WTC11 (cell line): ENCODE results near the gene PTPRN2. TPM values are rescaled to one million over a fixed set of nuclear protein-coding genes. Genes with fewer than 3 reads are reported as not detected.

Experiments
- ATAC-seq: fragments of 200-7000 bp; cut with Tn5 transposase; 2 replicates; pipeline ENCODE4 v1.10.0; 2021; ENCODE audit warnings: mild to moderate bottlenecking, moderate library complexity
- CTCF ChIA-PET: fragments of 300-600 bp; sonication (Branson Sonifier 250); formaldehyde crosslinking; loops from one replicate; lab custom pipeline; 2021; ENCODE audit warnings: antibody characterized with exemption; lab: Charles Lee
- POLR2A ChIA-PET: fragments of 350-600 bp; sonication (Branson Sonifier 250); formaldehyde crosslinking; loops from one replicate; lab custom pipeline; 2021; ENCODE audit warnings: antibody characterized with exemption; lab: Charles Lee
- DNase-seq: peaks from one replicate; pipeline ENCODE4 v3.0.0; 2021; ENCODE audit warnings: low spot score
- H3K27ac Mint-ChIP-seq: 2 replicates; pipeline ENCODE4 v1.8.0; 2021; ENCODE audit warnings: mixed read lengths
- H3K27me3 Mint-ChIP-seq: 2 replicates; pipeline ENCODE4 v1.8.0; 2021; ENCODE audit warnings: low read depth, mild to moderate bottlenecking, moderate library complexity, mixed read lengths
- H3K36me3 Mint-ChIP-seq: 2 replicates; pipeline ENCODE4 v1.8.0; 2021; ENCODE audit warnings: mixed read lengths
- H3K4me1 Mint-ChIP-seq: 2 replicates; pipeline ENCODE4 v1.8.0; 2022; ENCODE audit warnings: mixed read lengths
- H3K4me3 Mint-ChIP-seq: 2 replicates; pipeline ENCODE4 v1.8.0; 2021; ENCODE audit warnings: mild to moderate bottlenecking, moderate library complexity, mixed read lengths
- H3K9me3 Mint-ChIP-seq: 2 replicates; pipeline ENCODE4 v1.8.0; 2021; ENCODE audit warnings: mixed read lengths
- ATF1 ChIP-seq: sonication (generic); formaldehyde crosslinking; IDR thresholded peaks from 2 replicates; pipeline ENCODE4 v1.8.1; 2023; ENCODE audit warnings: mild to moderate bottlenecking, moderate library complexity, missing genetic modification reagents
- E2F1 ChIP-seq: sonication (generic); formaldehyde crosslinking; IDR thresholded peaks from 2 replicates; pipeline ENCODE4 v1.8.0; 2022; ENCODE audit warnings: mild to moderate bottlenecking, missing genetic modification reagents
- ELF4 ChIP-seq: sonication (generic); formaldehyde crosslinking; IDR thresholded peaks from 2 replicates; pipeline ENCODE4 v1.8.1; 2022; ENCODE audit warnings: low read depth, mild to moderate bottlenecking, moderate library complexity, missing genetic modification reagents
- FOXJ3 ChIP-seq: sonication (generic); formaldehyde crosslinking; IDR thresholded peaks from 2 replicates; pipeline ENCODE4 v1.9.0; 2021; ENCODE audit warnings: missing genetic modification reagents, mild to moderate bottlenecking, borderline replicate concordance
- FOXK1 ChIP-seq: sonication (generic); formaldehyde crosslinking; IDR thresholded peaks from 2 replicates; pipeline ENCODE4 v1.8.0; 2022; ENCODE audit warnings: mild to moderate bottlenecking, moderate library complexity, missing genetic modification reagents
- JAZF1 ChIP-seq: fragments of 250-450 bp; sonication (Bioruptor Pico); IDR thresholded peaks from 2 replicates; pipeline ENCODE4 v1.9.0; 2021; ENCODE audit warnings: moderate library complexity, mild to moderate bottlenecking, inconsistent platforms
- KAT7 ChIP-seq: sonication (generic); formaldehyde crosslinking; IDR thresholded peaks from 2 replicates; pipeline ENCODE4 v1.8.1; 2023; ENCODE audit warnings: missing genetic modification reagents, mild to moderate bottlenecking, borderline replicate concordance
- MLX ChIP-seq: sonication (generic); formaldehyde crosslinking; IDR thresholded peaks from 2 replicates; pipeline ENCODE4 v1.8.1; 2023; ENCODE audit warnings: mild to moderate bottlenecking, missing genetic modification reagents, moderate library complexity
- NR2C2 ChIP-seq: sonication (generic); formaldehyde crosslinking; IDR thresholded peaks from 2 replicates; pipeline ENCODE4 v1.8.0; 2022; ENCODE audit warnings: mild to moderate bottlenecking, missing genetic modification reagents
- SMAD3 ChIP-seq: sonication (generic); formaldehyde crosslinking; IDR thresholded peaks from 2 replicates; pipeline ENCODE4 v1.8.0; 2022; ENCODE audit warnings: missing genetic modification reagents, mild to moderate bottlenecking, borderline replicate concordance
- STAT6 ChIP-seq: sonication (generic); formaldehyde crosslinking; conservative IDR thresholded peaks from 2 replicates; pipeline ENCODE4 v1.8.1; 2023; ENCODE audit warnings: mild to moderate bottlenecking, low read depth, missing genetic modification reagents, moderate library complexity
- TEAD1 ChIP-seq: sonication (generic); formaldehyde crosslinking; IDR thresholded peaks from 2 replicates; pipeline ENCODE4 v1.8.0; 2022; ENCODE audit warnings: mild to moderate bottlenecking, missing genetic modification reagents
- USF2 ChIP-seq: sonication (generic); formaldehyde crosslinking; IDR thresholded peaks from 2 replicates; pipeline ENCODE4 v1.8.1; 2023; ENCODE audit warnings: mild to moderate bottlenecking, missing genetic modification reagents, moderate library complexity
- ZNF121 ChIP-seq: sonication (generic); formaldehyde crosslinking; IDR thresholded peaks from 2 replicates; pipeline ENCODE4 v1.8.0; 2023; ENCODE audit warnings: missing genetic modification reagents
- ZNF416 ChIP-seq: fragments of 250-450 bp; sonication (Bioruptor Pico); IDR thresholded peaks from 2 replicates; pipeline ENCODE4 v1.9.0; 2021; ENCODE audit warnings: mild to moderate bottlenecking, inconsistent platforms
- ZNF423 ChIP-seq: fragments of 250-450 bp; sonication (Bioruptor Pico); IDR thresholded peaks from 2 replicates; pipeline ENCODE4 v2.1.2; 2022; ENCODE audit warnings: mild to moderate bottlenecking, moderate library complexity
- total RNA-seq: library from RNA; stranded (reverse); gene quantifications from 3 replicates; pipeline ENCODE4 v1.2.3, GENCODE V29; 2021
- TF ChIP-seq, protein P1 (sequence below): sonication (generic); formaldehyde crosslinking; IDR thresholded peaks from 2 replicates; pipeline ENCODE4 v1.8.0; 2022; ENCODE audit warnings: mild to moderate bottlenecking, missing genetic modification reagents
- TF ChIP-seq, protein P2 (sequence below): sonication (generic); formaldehyde crosslinking; IDR thresholded peaks from 2 replicates; pipeline ENCODE4 v1.8.1; 2023; ENCODE audit warnings: mild to moderate bottlenecking, moderate library complexity, missing genetic modification reagents

Gene PTPRN2
- total RNA-seq, 1 experiment from 2014 or later, result 4.7 TPM

DNA sequence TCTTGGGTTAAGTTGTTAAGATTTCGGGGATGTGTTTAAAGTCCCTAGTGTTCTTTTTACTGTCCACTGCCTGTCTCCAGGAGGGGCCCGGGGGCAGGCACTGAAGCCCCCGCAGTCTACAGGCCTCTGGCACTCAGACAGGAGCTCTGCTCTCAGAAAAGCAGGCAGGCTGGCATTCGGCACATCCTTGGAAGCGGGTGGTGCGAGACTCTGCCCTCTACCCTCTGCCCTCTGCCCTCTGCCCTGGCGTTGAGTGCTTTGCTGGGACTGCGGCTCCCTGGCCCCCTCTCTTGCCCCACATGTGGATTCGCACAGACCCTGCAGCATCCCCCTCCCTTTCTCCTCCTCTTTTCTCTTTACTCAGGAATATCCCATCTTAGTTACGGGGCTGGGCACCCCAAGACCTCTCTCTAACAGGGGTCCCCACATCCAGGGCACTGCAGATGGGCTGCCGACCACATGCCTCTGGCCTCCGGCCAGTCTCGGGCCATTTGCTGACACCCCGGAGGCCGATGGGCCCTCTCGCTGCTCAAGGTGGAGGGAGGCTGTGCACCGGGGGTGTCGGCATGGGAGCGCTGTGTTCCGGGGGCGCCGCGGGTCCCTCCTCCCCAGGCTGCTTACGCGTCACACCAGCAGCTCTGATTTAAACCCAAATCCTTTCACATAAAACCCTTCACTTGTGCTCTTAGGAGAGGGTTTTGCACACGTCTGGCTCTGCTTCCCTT, 770.9 kb downstream of the PTPRN2 start:
- POLR2A ChIA-PET, result no interaction called here
- Mint-ChIP-seq H3K4me1 (no peaks in the 10 kb centered on the region), H3K36me3 (peaks cover 18% of the 10 kb centered on the region), H3K27ac (no peak overlapping the region), H3K9me3 (peaks cover 18% of the 10 kb centered on the region), H3K27me3 (no peaks in the 10 kb centered on the region; the same call in 1 of the 2 replicates), H3K4me3 (no peak overlapping the region)
- ATAC-seq (no peak), DNase-seq (no peak)
- TF ChIP-seq JAZF1, result no peak
- TF ChIP-seq, protein P1, sequence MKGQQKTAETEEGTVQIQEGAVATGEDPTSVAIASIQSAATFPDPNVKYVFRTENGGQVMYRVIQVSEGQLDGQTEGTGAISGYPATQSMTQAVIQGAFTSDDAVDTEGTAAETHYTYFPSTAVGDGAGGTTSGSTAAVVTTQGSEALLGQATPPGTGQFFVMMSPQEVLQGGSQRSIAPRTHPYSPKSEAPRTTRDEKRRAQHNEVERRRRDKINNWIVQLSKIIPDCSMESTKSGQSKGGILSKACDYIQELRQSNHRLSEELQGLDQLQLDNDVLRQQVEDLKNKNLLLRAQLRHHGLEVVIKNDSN (CRISPR knock-in tag), result no peak
- no peak for TF ChIP-seq ELF4
- TF ChIP-seq FOXJ3, result no peak
- TF ChIP-seq NR2C2 (CRISPR knock-in tag), result no peak
- TF ChIP-seq, protein P2, sequence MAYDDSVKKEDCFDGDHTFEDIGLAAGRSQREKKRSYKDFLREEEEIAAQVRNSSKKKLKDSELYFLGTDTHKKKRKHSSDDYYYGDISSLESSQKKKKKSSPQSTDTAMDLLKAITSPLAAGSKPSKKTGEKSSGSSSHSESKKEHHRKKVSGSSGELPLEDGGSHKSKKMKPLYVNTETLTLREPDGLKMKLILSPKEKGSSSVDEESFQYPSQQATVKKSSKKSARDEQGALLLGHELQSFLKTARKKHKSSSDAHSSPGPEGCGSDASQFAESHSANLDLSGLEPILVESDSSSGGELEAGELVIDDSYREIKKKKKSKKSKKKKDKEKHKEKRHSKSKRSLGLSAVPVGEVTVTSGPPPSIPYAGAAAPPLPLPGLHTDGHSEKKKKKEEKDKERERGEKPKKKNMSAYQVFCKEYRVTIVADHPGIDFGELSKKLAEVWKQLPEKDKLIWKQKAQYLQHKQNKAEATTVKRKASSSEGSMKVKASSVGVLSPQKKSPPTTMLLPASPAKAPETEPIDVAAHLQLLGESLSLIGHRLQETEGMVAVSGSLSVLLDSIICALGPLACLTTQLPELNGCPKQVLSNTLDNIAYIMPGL (CRISPR knock-in tag), result no peak
- no peak for TF ChIP-seq STAT6 (CRISPR knock-in tag)
- no peak for TF ChIP-seq ZNF423
- no peak for TF ChIP-seq USF2
- no peak for TF ChIP-seq FOXK1 (CRISPR knock-in tag)
- no peak for TF ChIP-seq KAT7 (CRISPR knock-in tag)
- no peak for TF ChIP-seq SMAD3 (CRISPR knock-in tag)
- TF ChIP-seq TEAD1, result no peak
- CTCF ChIA-PET, result no interaction called here

- ChIA-PET POLR2A (no interaction called here), CTCF (no interaction called here)
- Mint-ChIP-seq H3K27ac (no peak overlapping the region), H3K36me3 (peaks cover 18% of the 10 kb centered on the region), H3K4me1 (no peaks in the 10 kb centered on the region), H3K9me3 (peaks cover 18% of the 10 kb centered on the region), H3K27me3 (no peaks in the 10 kb centered on the region; the same call in 1 of the 2 replicates), H3K4me3 (no peak overlapping the region)
- TF ChIP-seq E2F1 (no peak), FOXJ3 (no peak), ZNF121 (no peak), ZNF416 (CRISPR knock-in tag) (no peak), MLX (no peak), JAZF1 (no peak), ELF4 (no peak), ATF1 (no peak)
- ATAC-seq, result no peak
- no peak for DNase-seq
Measured at GRCh38 chr7:157816086-157816485, 771.5 kb downstream of the PTPRN2 start.
